ENCODE results near the gene PLXNB1.

DNA sequence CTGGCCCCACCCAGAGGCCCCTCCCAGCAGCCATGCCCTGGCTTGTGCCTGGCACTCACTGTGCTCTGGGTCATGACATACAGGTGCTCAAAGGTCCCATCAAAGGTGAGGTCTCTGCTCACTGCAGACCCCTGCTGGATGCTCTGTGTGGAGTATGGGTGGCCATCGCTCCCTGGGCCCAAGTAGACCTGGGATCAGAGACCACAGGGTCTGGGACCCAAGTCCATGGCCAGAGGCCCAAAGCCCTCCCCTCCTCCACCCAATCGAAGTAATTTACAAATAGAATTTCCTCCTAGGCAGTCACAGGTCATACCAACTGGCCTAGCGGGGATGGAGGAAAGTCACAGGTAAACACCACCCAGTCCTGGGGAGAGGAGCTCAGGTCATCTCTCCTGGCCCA lies 7.6 kb downstream of the PLXNB1 start:
- TF ChIP-seq, protein P1, sequence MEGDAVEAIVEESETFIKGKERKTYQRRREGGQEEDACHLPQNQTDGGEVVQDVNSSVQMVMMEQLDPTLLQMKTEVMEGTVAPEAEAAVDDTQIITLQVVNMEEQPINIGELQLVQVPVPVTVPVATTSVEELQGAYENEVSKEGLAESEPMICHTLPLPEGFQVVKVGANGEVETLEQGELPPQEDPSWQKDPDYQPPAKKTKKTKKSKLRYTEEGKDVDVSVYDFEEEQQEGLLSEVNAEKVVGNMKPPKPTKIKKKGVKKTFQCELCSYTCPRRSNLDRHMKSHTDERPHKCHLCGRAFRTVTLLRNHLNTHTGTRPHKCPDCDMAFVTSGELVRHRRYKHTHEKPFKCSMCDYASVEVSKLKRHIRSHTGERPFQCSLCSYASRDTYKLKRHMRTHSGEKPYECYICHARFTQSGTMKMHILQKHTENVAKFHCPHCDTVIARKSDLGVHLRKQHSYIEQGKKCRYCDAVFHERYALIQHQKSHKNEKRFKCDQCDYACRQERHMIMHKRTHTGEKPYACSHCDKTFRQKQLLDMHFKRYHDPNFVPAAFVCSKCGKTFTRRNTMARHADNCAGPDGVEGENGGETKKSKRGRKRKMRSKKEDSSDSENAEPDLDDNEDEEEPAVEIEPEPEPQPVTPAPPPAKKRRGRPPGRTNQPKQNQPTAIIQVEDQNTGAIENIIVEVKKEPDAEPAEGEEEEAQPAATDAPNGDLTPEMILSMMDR (IDR thresholded peaks at IDR 0.05; ENCODE audit: insufficient read depth, low read length), result no peak
- no peak for TF ChIP-seq POLR2AphosphoS5 (IDR thresholded peaks at IDR 0.05; ENCODE audit: low read depth)
- TF ChIP-seq, protein P2, sequence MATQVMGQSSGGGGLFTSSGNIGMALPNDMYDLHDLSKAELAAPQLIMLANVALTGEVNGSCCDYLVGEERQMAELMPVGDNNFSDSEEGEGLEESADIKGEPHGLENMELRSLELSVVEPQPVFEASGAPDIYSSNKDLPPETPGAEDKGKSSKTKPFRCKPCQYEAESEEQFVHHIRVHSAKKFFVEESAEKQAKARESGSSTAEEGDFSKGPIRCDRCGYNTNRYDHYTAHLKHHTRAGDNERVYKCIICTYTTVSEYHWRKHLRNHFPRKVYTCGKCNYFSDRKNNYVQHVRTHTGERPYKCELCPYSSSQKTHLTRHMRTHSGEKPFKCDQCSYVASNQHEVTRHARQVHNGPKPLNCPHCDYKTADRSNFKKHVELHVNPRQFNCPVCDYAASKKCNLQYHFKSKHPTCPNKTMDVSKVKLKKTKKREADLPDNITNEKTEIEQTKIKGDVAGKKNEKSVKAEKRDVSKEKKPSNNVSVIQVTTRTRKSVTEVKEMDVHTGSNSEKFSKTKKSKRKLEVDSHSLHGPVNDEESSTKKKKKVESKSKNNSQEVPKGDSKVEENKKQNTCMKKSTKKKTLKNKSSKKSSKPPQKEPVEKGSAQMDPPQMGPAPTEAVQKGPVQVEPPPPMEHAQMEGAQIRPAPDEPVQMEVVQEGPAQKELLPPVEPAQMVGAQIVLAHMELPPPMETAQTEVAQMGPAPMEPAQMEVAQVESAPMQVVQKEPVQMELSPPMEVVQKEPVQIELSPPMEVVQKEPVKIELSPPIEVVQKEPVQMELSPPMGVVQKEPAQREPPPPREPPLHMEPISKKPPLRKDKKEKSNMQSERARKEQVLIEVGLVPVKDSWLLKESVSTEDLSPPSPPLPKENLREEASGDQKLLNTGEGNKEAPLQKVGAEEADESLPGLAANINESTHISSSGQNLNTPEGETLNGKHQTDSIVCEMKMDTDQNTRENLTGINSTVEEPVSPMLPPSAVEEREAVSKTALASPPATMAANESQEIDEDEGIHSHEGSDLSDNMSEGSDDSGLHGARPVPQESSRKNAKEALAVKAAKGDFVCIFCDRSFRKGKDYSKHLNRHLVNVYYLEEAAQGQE (IDR thresholded peaks at IDR 0.05; ENCODE audit: insufficient replicate concordance, low read depth), result no peak

Data from HL-60 (cell line).